IMR-90 (cell line): ENCODE data around the gene PTX3. TPM values are rescaled to one million over a fixed set of nuclear protein-coding genes. Genes with fewer than 3 reads are reported as not detected.

ENCODE experiments used
- ATAC-seq: fragments of 200-7000 bp; cut with Tn5 transposase; 2 replicates; pipeline ENCODE4 v1.9.1; 2020; ENCODE audit warnings: low read depth, mild to moderate bottlenecking, moderate library complexity
- BruUV-seq: library from RNA; stranded (reverse); fragments of 400-500 nt; replicated peaks from 2 replicates; lab custom pipeline; 2021; lab: Mats Ljungman, UMichigan
- CTCF ChIA-PET: fragments of 300-600 bp; formaldehyde crosslinking; extraction: SDS; loops from one replicate; lab custom pipeline; 2021; ENCODE audit warnings: antibody characterized with exemption; lab: Yijun Ruan, JAX
- POLR2A ChIA-PET: fragments of 300-600 bp; sonication (Branson Sonifier 250); formaldehyde crosslinking; loops from one replicate; lab custom pipeline; 2022; ENCODE audit warnings: antibody characterized with exemption; ENCODE audit not compliant: unreplicated experiment; lab: Charles Lee
- DNase-seq: peaks from one replicate; pipeline ENCODE4 v3.0.0; 2013
- H2AFZ ChIP-seq: replicated peaks from 2 replicates; pipeline ENCODE3; 2013; ENCODE audit warnings: low read length, mild to moderate bottlenecking; ENCODE audit not compliant: poor library complexity
- H2AK5ac ChIP-seq: 2 replicates; pipeline ENCODE4 v1.6.1; 2013; ENCODE audit warnings: low read depth, low read length, inconsistent platforms
- H2AK9ac ChIP-seq: replicated peaks from 2 replicates; pipeline ENCODE3; 2013; ENCODE audit warnings: mild to moderate bottlenecking, low read depth, low read length, moderate library complexity; ENCODE audit not compliant: poor library complexity
- H2BK120ac ChIP-seq: 2 replicates; pipeline ENCODE4 v1.6.1; 2013; ENCODE audit warnings: low read depth, low read length, inconsistent platforms
- H2BK15ac ChIP-seq: 3 replicates; pipeline ENCODE4 v1.6.1; 2013; ENCODE audit warnings: low read depth, low read length, inconsistent platforms
- H2BK20ac ChIP-seq: 2 replicates; pipeline ENCODE4 v1.6.1; 2013; ENCODE audit warnings: low read depth, mild to moderate bottlenecking, inconsistent platforms, low read length, moderate library complexity
- H2BK5ac ChIP-seq: 2 replicates; pipeline ENCODE4 v1.6.1; 2013; ENCODE audit warnings: mild to moderate bottlenecking, low read depth, low read length, inconsistent platforms; ENCODE audit not compliant: poor library complexity, severe bottlenecking
- H3K14ac ChIP-seq: replicated peaks from 2 replicates; pipeline ENCODE4 v1.6.1; 2013; ENCODE audit warnings: low read depth, low read length, inconsistent platforms
- H3K18ac ChIP-seq: 2 replicates; pipeline ENCODE4 v1.6.1; 2013; ENCODE audit warnings: low read depth, low read length, control low read depth
- H3K23ac ChIP-seq: 2 replicates; pipeline ENCODE4 v1.6.1; 2013; ENCODE audit warnings: low read depth, low read length, inconsistent platforms
- H3K27ac ChIP-seq: 2 replicates; pipeline ENCODE4 v1.5.1; 2013; ENCODE audit warnings: mild to moderate bottlenecking, control low read depth, low read length; ENCODE audit not compliant: insufficient read depth
- H3K27me3 ChIP-seq: 2 replicates; pipeline ENCODE4 v1.6.1; 2013; ENCODE audit warnings: low read length; ENCODE audit not compliant: control insufficient read depth, insufficient read depth
- H3K36me3 ChIP-seq: 2 replicates; pipeline ENCODE4 v1.6.1; 2013; ENCODE audit warnings: low read length, mixed read lengths; ENCODE audit not compliant: control insufficient read depth, insufficient read depth
- H3K4ac ChIP-seq: 2 replicates; pipeline ENCODE4 v1.6.1; 2013; ENCODE audit warnings: low read depth, low read length, inconsistent platforms
- H3K4me1 ChIP-seq: 2 replicates; pipeline ENCODE4 v1.6.1; 2013; ENCODE audit warnings: low read length, mixed read lengths; ENCODE audit not compliant: control insufficient read depth, insufficient read depth
- H3K4me2 ChIP-seq: 2 replicates; pipeline ENCODE4 v1.6.1; 2013; ENCODE audit warnings: low read depth, mild to moderate bottlenecking, control low read depth, low read length, moderate library complexity
- H3K4me3 ChIP-seq: 2 replicates; pipeline ENCODE4 v1.5.1; 2013; ENCODE audit warnings: low read depth, mild to moderate bottlenecking, control low read depth, low read length, moderate library complexity; ENCODE audit not compliant: insufficient read depth
- H3K56ac ChIP-seq: 2 replicates; pipeline ENCODE4 v1.6.1; 2013; ENCODE audit warnings: low read length, inconsistent platforms; ENCODE audit not compliant: insufficient read depth; ENCODE audit errors: extremely low read depth
- H3K79me1 ChIP-seq, 2 experiments: 2 replicates each; pipeline ENCODE4 v1.6.1; 2013; ENCODE audit warnings: low read length in 2 of 2, inconsistent platforms in 1 of 2, low read depth in 1 of 2
- H3K9ac ChIP-seq: 2 replicates; pipeline ENCODE4 v1.6.1; 2013; ENCODE audit warnings: low read depth, low read length, control low read depth
- H3K9me1 ChIP-seq: 2 replicates; pipeline ENCODE4 v1.6.1; 2013; ENCODE audit warnings: low read length, inconsistent platforms; ENCODE audit not compliant: insufficient read depth
- H3K9me3 ChIP-seq: 2 replicates; pipeline ENCODE4 v1.6.1; 2013; ENCODE audit warnings: low read length; ENCODE audit not compliant: control insufficient read depth, insufficient read depth
- H4K20me1 ChIP-seq: 2 replicates; pipeline ENCODE4 v1.6.1; 2013; ENCODE audit warnings: low read length, inconsistent platforms; ENCODE audit not compliant: insufficient read depth
- H4K5ac ChIP-seq: 2 replicates; pipeline ENCODE4 v1.6.1; 2013; ENCODE audit warnings: mild to moderate bottlenecking, low read depth, low read length, control low read depth
- H4K8ac ChIP-seq, 2 experiments: 2 replicates each; pipeline ENCODE4 v1.6.1; 2013; ENCODE audit warnings: low read depth in 2 of 2, low read length in 2 of 2, control low read depth in 1 of 2, inconsistent platforms in 1 of 2
- H4K91ac ChIP-seq: 2 replicates; pipeline ENCODE4 v1.6.1; 2013; ENCODE audit warnings: low read depth, low read length, inconsistent platforms; ENCODE audit not compliant: insufficient read depth
- BHLHE40 ChIP-seq: fragments of 150-350 bp; IDR thresholded peaks from 2 replicates; pipeline ENCODE4 v1.6.1; 2016; ENCODE audit warnings: mild to moderate bottlenecking, low read depth, low read length
- CEBPB ChIP-seq: IDR thresholded peaks from 2 replicates; pipeline ENCODE4 v1.6.1; 2012; ENCODE audit warnings: low read depth, low read length, improper control_type of control experiment
- FOS ChIP-seq: fragments of 150-350 bp; IDR thresholded peaks from 2 replicates; pipeline ENCODE4 v1.6.1; 2016; ENCODE audit warnings: low read depth, low read length
- MAFK ChIP-seq: IDR thresholded peaks from 2 replicates; pipeline ENCODE4 v1.6.1; 2012; ENCODE audit warnings: low read depth, low read length, improper control_type of control experiment
- MAZ ChIP-seq: IDR thresholded peaks from 2 replicates; pipeline ENCODE4 v1.6.1; 2012; ENCODE audit warnings: low read depth, mild to moderate bottlenecking, low read length, improper control_type of control experiment, moderate library complexity, borderline replicate concordance
- MXI1 ChIP-seq: IDR thresholded peaks from 2 replicates; pipeline ENCODE4 v1.6.1; 2012; ENCODE audit warnings: low read depth, mild to moderate bottlenecking, low read length, moderate library complexity, borderline replicate concordance
- NFE2L2 ChIP-seq: fragments of 150-350 bp; IDR thresholded peaks from 2 replicates; pipeline ENCODE4 v1.6.1; 2016; ENCODE audit warnings: low read depth, mild to moderate bottlenecking, low read length
- POLR2A ChIP-seq: IDR thresholded peaks from 2 replicates; pipeline ENCODE4 v1.6.1; 2012; ENCODE audit warnings: mild to moderate bottlenecking, low read depth, low read length
- RAD21 ChIP-seq: IDR thresholded peaks from 2 replicates; pipeline ENCODE4 v1.6.1; 2012; ENCODE audit warnings: low read length, improper control_type of control experiment
- RFX5 ChIP-seq: IDR thresholded peaks from 2 replicates; pipeline ENCODE4 v1.8.0; 2012; ENCODE audit warnings: low read depth, mild to moderate bottlenecking, low read length, moderate library complexity
- WGBS, 2 experiments: methylation state at CpG; one replicate each; pipeline versions ENCODE4 v1.1.5 to v1.1.7; 2013; ENCODE audit warnings: missing lambda C conversion rate in 2 of 2; ENCODE audit not compliant: insufficient read length in 1 of 2; ENCODE audit errors: extremely low coverage in 2 of 2; 5-methylcytosine and 5-hydroxymethylcytosine counted together
- dilution Hi-C: fragments of 300-500 bp; cut with HindIII; formaldehyde crosslinking; loops from one replicate; pipeline ENCODE4 v1.14.3; 2018; ENCODE audit warnings: low sequenced_read_pairs; ENCODE audit not compliant: unreplicated experiment
- in situ Hi-C: fragments of 300-500 bp; cut with MboI; formaldehyde crosslinking; loops from 3 replicates; pipeline ENCODE4 v1.14.3; 2019; ENCODE audit warnings: low sequenced_read_pairs, inconsistent platforms, mixed read lengths
- intact Hi-C: fragments of 100-400 bp; cut with micrococcal nuclease; formaldehyde crosslinking; loops from 2 replicates; pipeline ENCODE4 v1.10.0; 2022
- polyA plus RNA-seq, 3 experiments: library from polyadenylated mRNA; depleted of rRNA; stranded (reverse); fragments of >200 nt; gene quantifications; 2 replicates each; pipeline ENCODE4 v1.2.3, GENCODE V29; 2012; ENCODE audit warnings: low replicate concordance in 1 of 3
- total RNA-seq: library from RNA; depleted of rRNA; stranded (reverse); fragments of >200 nt; gene quantifications from 2 replicates; pipeline ENCODE4 v1.2.3, GENCODE V29; 2012
- TF ChIP-seq, protein P1 (sequence below): fragments of 150-350 bp; IDR thresholded peaks from 2 replicates; pipeline ENCODE4 v1.6.1; 2017; ENCODE audit warnings: mild to moderate bottlenecking, antibody characterized with exemption, low read length, low read depth
- TF ChIP-seq, protein P2 (sequence below): conservative IDR thresholded peaks from 2 replicates; pipeline ENCODE4 v1.5.1; 2012; ENCODE audit warnings: mild to moderate bottlenecking, low read depth, low read length, improper control_type of control experiment
- TF ChIP-seq, protein P3 (sequence below): fragments of 150-350 bp; IDR thresholded peaks from 2 replicates; pipeline ENCODE4 v1.6.1; 2016; ENCODE audit warnings: low read depth, mild to moderate bottlenecking, low read length, moderate library complexity, borderline replicate concordance

Gene PTX3
- total and polyA plus RNA-seq, 2 of the 4 experiments (the other 2 are of a cell fraction): 97.9 to 135 TPM

DNA sequence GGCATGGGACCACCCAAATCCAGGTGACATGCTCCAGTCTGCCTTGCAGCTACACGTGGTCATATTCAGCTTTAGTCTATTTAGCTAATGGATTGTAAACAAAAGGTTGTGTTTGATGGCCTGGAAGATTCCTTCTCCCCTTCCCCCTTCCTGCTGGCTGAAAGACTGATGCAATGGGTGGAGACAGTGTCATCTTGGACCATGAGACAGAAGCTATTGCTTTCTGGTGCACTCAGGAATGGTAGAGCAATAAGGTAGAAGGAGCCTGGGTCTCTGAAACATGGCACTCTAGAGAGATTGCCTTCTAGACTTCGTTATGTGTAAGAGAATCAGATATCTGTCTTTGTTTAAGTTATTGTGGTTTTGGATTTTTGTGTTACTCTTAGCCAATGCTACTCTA, 25.7 kb upstream of the PTX3 start:
- Histone ChIP-seq H3K18ac (no peak overlapping the region), H2BK5ac (no peak overlapping the region), H4K91ac (no peak overlapping the region; the same call in 1 of the 2 replicates), H3K4ac (no peak overlapping the region; the same call in 1 of the 2 replicates), H3K36me3 (no peaks in the 10 kb centered on the region), H2AK9ac (no peak overlapping the region), H3K56ac (no peak overlapping the region), H4K5ac (no peak overlapping the region), H3K4me1 (no peaks in the 10 kb centered on the region; the same call in 1 of the 2 replicates), H2AK5ac (peak overlapping the region; percentile 89), H3K14ac (peak overlapping the region; percentile 58; the same call in 1 of the 2 replicates), H2AFZ (no peak overlapping the region), H2BK120ac (peak overlapping the region; percentile 63), H3K79me1 (0 out of 4 replicates have a peak, but pooled peaks cover 0 to 3% of the 10 kb centered on the region in 2 experiments), H3K4me2 (no peak overlapping the region), H3K9ac (no peak overlapping the region), H3K27ac (no peak overlapping the region), H3K9me1 (peaks cover 3% of the 10 kb centered on the region; the same call in 1 of the 2 replicates), H3K4me3 (no peak overlapping the region), H3K9me3 (no peaks in the 10 kb centered on the region), H4K20me1 (no peaks in the 10 kb centered on the region), H3K27me3 (no peaks in the 10 kb centered on the region), H2BK15ac (peak overlapping the region; percentile 44; the same call in 1 of the 3 replicates), H2BK20ac (no peak overlapping the region), H3K23ac (no peak overlapping the region; the same call in 1 of the 2 replicates), H4K8ac (no peak overlapping the region; a peak in 1 of 4 replicates)
- no peak for ATAC-seq
- no peak for TF ChIP-seq RFX5
- no peak for TF ChIP-seq CEBPB
- TF ChIP-seq, protein P1, sequence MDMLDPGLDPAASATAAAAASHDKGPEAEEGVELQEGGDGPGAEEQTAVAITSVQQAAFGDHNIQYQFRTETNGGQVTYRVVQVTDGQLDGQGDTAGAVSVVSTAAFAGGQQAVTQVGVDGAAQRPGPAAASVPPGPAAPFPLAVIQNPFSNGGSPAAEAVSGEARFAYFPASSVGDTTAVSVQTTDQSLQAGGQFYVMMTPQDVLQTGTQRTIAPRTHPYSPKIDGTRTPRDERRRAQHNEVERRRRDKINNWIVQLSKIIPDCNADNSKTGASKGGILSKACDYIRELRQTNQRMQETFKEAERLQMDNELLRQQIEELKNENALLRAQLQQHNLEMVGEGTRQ: no peak
- no peak for TF ChIP-seq RAD21
- no peak for TF ChIP-seq MAFK
- TF ChIP-seq, protein P2, sequence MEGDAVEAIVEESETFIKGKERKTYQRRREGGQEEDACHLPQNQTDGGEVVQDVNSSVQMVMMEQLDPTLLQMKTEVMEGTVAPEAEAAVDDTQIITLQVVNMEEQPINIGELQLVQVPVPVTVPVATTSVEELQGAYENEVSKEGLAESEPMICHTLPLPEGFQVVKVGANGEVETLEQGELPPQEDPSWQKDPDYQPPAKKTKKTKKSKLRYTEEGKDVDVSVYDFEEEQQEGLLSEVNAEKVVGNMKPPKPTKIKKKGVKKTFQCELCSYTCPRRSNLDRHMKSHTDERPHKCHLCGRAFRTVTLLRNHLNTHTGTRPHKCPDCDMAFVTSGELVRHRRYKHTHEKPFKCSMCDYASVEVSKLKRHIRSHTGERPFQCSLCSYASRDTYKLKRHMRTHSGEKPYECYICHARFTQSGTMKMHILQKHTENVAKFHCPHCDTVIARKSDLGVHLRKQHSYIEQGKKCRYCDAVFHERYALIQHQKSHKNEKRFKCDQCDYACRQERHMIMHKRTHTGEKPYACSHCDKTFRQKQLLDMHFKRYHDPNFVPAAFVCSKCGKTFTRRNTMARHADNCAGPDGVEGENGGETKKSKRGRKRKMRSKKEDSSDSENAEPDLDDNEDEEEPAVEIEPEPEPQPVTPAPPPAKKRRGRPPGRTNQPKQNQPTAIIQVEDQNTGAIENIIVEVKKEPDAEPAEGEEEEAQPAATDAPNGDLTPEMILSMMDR: no peak
- TF ChIP-seq, protein P3, sequence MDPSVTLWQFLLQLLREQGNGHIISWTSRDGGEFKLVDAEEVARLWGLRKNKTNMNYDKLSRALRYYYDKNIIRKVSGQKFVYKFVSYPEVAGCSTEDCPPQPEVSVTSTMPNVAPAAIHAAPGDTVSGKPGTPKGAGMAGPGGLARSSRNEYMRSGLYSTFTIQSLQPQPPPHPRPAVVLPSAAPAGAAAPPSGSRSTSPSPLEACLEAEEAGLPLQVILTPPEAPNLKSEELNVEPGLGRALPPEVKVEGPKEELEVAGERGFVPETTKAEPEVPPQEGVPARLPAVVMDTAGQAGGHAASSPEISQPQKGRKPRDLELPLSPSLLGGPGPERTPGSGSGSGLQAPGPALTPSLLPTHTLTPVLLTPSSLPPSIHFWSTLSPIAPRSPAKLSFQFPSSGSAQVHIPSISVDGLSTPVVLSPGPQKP: no peak
- no peak for TF ChIP-seq BHLHE40
- TF ChIP-seq NFE2L2: no peak
- no peak for TF ChIP-seq MAZ
- no peak for TF ChIP-seq POLR2A
- no peak for TF ChIP-seq MXI1
- TF ChIP-seq FOS: no peak
- no CpG with 5 or more reads among the region's 2 CpGs for WGBS, 2 experiments
- intact Hi-C loops (no loop called here), dilution Hi-C loops (no loop called here), in situ Hi-C loops (no loop called here)
- BruUV-seq: no TSS peak
- CTCF ChIA-PET: no interaction called here
- POLR2A ChIA-PET: no interaction called here
- no peak for DNase-seq
